Activated CD8-positive, alpha-beta memory T cell treated with anti-CD3 and anti-CD28 coated beads, Interleukin-2, amount 50 U/mL, for 4 hours (primary cell): ENCODE measurements around the gene LLCFC1.

Experiments used
- DNase-seq: peaks from one replicate; pipeline ENCODE4 v3.0.0-alpha.2; 2020

LLCFC1 gene

GRCh38 chr7:142910481-142910880 is 28.8 kb upstream of the LLCFC1 start:
- no peak for DNase-seq

- DNase-seq: no peak
Measured at GRCh38 chr7:142913051-142913450, 26.2 kb upstream of the LLCFC1 start.

GRCh38 chr7:142913566-142913965 is 25.7 kb upstream of the LLCFC1 start:
- no peak for DNase-seq

- DNase-seq: no peak
Measured at GRCh38 chr7:142914121-142914520, 25.2 kb upstream of the LLCFC1 start.

- no peak for DNase-seq
Measured at GRCh38 chr7:142915315-142915714, 24.0 kb upstream of the LLCFC1 start.

GRCh38 chr7:142916508-142916907 is 22.8 kb upstream of the LLCFC1 start:
- no peak for DNase-seq

- DNase-seq: no peak
Measured at GRCh38 chr7:142917447-142917846, 21.8 kb upstream of the LLCFC1 start.

GRCh38 chr7:142918901-142919300 is 20.4 kb upstream of the LLCFC1 start:
- DNase-seq: no peak

- no peak for DNase-seq
Measured at GRCh38 chr7:142919656-142920055, 19.6 kb upstream of the LLCFC1 start.

GRCh38 chr7:142923391-142923790 is 15.9 kb upstream of the LLCFC1 start:
- DNase-seq: no peak

GRCh38 chr7:142925413-142925812 is 13.9 kb upstream of the LLCFC1 start:
- DNase-seq: no peak

GRCh38 chr7:142927085-142927745 is 12.1 kb upstream of the LLCFC1 start:
- DNase-seq: no peak

- no peak for DNase-seq
Measured at GRCh38 chr7:142927949-142928348, 11.3 kb upstream of the LLCFC1 start.

GRCh38 chr7:142930126-142930730 is 9.1 kb upstream of the LLCFC1 start:
- no peak for DNase-seq

- DNase-seq: no peak
Measured at GRCh38 chr7:142932386-142933091, 6.7 kb upstream of the LLCFC1 start.

- no peak for DNase-seq
Measured at GRCh38 chr7:142933092-142933475, 6.2 kb upstream of the LLCFC1 start.

GRCh38 chr7:142933624-142934023 is 5.7 kb upstream of the LLCFC1 start, which contains the start of gene TRPV5:
Gene TRPV5, minus strand, starts transcription at chr7:142933746. Its CDS starts 287 bp downstream, at chr7:142933459.
- no peak for DNase-seq

GRCh38 chr7:142934056-142934455 is 5.2 kb upstream of the LLCFC1 start:
- no peak for DNase-seq

GRCh38 chr7:142935941-142936565 is 3.2 kb upstream of the LLCFC1 start:
- no peak for DNase-seq

- no peak for DNase-seq
Measured at GRCh38 chr7:142938611-142939010, 673 bp upstream of the LLCFC1 start.

GRCh38 chr7:142940966-142941535 is 1.8 kb downstream of the LLCFC1 start:
- no peak for DNase-seq

GRCh38 chr7:142941541-142941940 is 2.3 kb downstream of the LLCFC1 start:
- no peak for DNase-seq

- no peak for DNase-seq
Measured at GRCh38 chr7:142942746-142943145, 3.5 kb downstream of the LLCFC1 start.
